NB4 (cell line): ENCODE results near the gene RICTOR.

Experiments used
- DNase-seq: peaks from one replicate; pipeline ENCODE4 v3.0.0; 2010; ENCODE audit warnings: low read depth
- H3K4me3 ChIP-seq: one replicate; pipeline ENCODE4 v1.5.1; 2011; ENCODE audit warnings: mild to moderate bottlenecking, low read depth, low read length, moderate library complexity
- CTCF ChIP-seq: IDR thresholded peaks from one replicate; pipeline ENCODE4 v1.5.1; 2012; ENCODE audit warnings: low read depth, low read length
- MAX ChIP-seq: IDR thresholded peaks from 2 replicates; pipeline ENCODE4 v1.6.1; 2011; ENCODE audit warnings: low read depth, low read length
- MYC ChIP-seq: IDR thresholded peaks from 2 replicates; pipeline ENCODE4 v1.6.1; 2011; ENCODE audit warnings: low read depth, low read length
- POLR2A ChIP-seq: IDR thresholded peaks from 2 replicates; pipeline ENCODE4 v1.6.1; 2011; ENCODE audit warnings: mild to moderate bottlenecking; ENCODE audit not compliant: insufficient read length; ENCODE audit errors: extremely low read depth

The RICTOR gene

GRCh38 chr5:39006650-39007049, 67.5 kb downstream of the RICTOR start:
- TF ChIP-seq MAX = no peak
- no peak for TF ChIP-seq CTCF
- no peak for TF ChIP-seq POLR2A
- TF ChIP-seq MYC = no peak
- H3K4me3 ChIP-seq = no peak overlapping the region
- DNase-seq = no peak

GRCh38 chr5:39005566-39006232, 68.5 kb downstream of the RICTOR start:
- TF ChIP-seq POLR2A (no peak), MYC (no peak), MAX (no peak), CTCF (no peak)
- no peak overlapping the region for H3K4me3 ChIP-seq
- DNase-seq = no peak

- no peak for DNase-seq
- no peak for TF ChIP-seq MYC
- TF ChIP-seq MAX = no peak
- no peak for TF ChIP-seq CTCF
- no peak for TF ChIP-seq POLR2A
- no peak overlapping the region for H3K4me3 ChIP-seq
Measured at GRCh38 chr5:39001683-39002082, 72.5 kb downstream of the RICTOR start.

- no peak for DNase-seq
- no peak overlapping the region for H3K4me3 ChIP-seq
- TF ChIP-seq CTCF = no peak
Measured at GRCh38 chr5:38999037-38999436, 75.2 kb downstream of the RICTOR start.

- DNase-seq = no peak
- no peak overlapping the region for H3K4me3 ChIP-seq
- TF ChIP-seq POLR2A (no peak), MYC (no peak), MAX (no peak), CTCF (no peak)
Measured at GRCh38 chr5:38997591-38997990, 76.6 kb downstream of the RICTOR start.

GRCh38 chr5:38996123-38996522, 78.1 kb downstream of the RICTOR start:
- DNase-seq = no peak
- no peak overlapping the region for H3K4me3 ChIP-seq
- TF ChIP-seq MYC = no peak
- TF ChIP-seq POLR2A = no peak
- TF ChIP-seq MAX = no peak
- no peak for TF ChIP-seq CTCF
